ENCODE measurements around the gene TSHZ2. TPM values are rescaled to one million over a fixed set of nuclear protein-coding genes. Genes with fewer than 3 reads are reported as not detected.

The TSHZ2 gene
- total RNA-seq, 1 experiment from 2014 or later: 0.07 TPM

- H4K20me1 ChIP-seq (ENCODE audit: insufficient read depth): no peaks in the 10 kb centered on the region
- no peak overlapping the region for H3K27ac ChIP-seq (ENCODE audit: low read depth, low read length)
- H3K4me1 ChIP-seq (ENCODE audit: control insufficient read depth in 1 of 2, insufficient read depth in 2 of 2, low read length in 2 of 2): no peaks in the 10 kb centered on the region
- no peak overlapping the region for H2AFZ ChIP-seq (ENCODE audit: low read depth, low read length, poor library complexity, severe bottlenecking)
- ATAC-seq: no peak
- no peak overlapping the region for H3K9ac ChIP-seq (ENCODE audit: low read length)
- no peaks in the 10 kb centered on the region for H3K79me2 ChIP-seq (ENCODE audit: insufficient read depth, low read length)
- RAD21 ChIA-PET (ENCODE audit: low non-redundant PET in 1 of 2, low total read pairs in 2 of 2, uncharacterized antibody in 2 of 2, unreplicated experiment in 2 of 2): no interaction called here
- DNase-seq (ENCODE audit: low read depth, low spot score): no peak
- CTCF ChIA-PET: no interaction called here
- H3K27me3 ChIP-seq (ENCODE audit: insufficient read depth, low read length): peaks cover 13% of the 10 kb centered on the region
- TF ChIP-seq FOSL1 (IDR thresholded peaks at IDR 0.05; ENCODE audit: low read depth): no peak
- TF ChIP-seq TCF7L2 (IDR thresholded peaks at IDR 0.05; ENCODE audit: borderline replicate concordance, extremely low read depth, insufficient read depth, insufficient read length): no peak
- no TSS peak for BruUV-seq (replicated peaks)
- intact Hi-C loops (cut with micrococcal nuclease): no loop called here
- H3K4me2 ChIP-seq (ENCODE audit: low read length): no peak overlapping the region
- H3K36me3 ChIP-seq (ENCODE audit: control insufficient read depth in 1 of 2, insufficient read depth in 2 of 2, low read length in 2 of 2): no peaks in the 10 kb centered on the region
- H3K9me2 ChIP-seq (ENCODE audit: insufficient read depth): no peaks in the 10 kb centered on the region
- no peak overlapping the region for H3K4me3 ChIP-seq (replicated peaks in 1 of 2; ENCODE audit: low read depth in 1 of 2, low read length in 2 of 2)
- POLR2A ChIA-PET: no interaction called here
- no peaks in the 10 kb centered on the region for H3K9me3 ChIP-seq (ENCODE audit: control insufficient read depth in 1 of 2, insufficient read depth in 1 of 2, low read depth in 1 of 2, low read length in 2 of 2)
Observed at GRCh38 chr20:53399083-53399482, 426.9 kb downstream of the TSHZ2 start.

- Histone ChIP-seq H3K27ac (ENCODE audit: low read depth, low read length) (no peak overlapping the region), H3K36me3 (ENCODE audit: control insufficient read depth in 1 of 2, insufficient read depth in 2 of 2, low read length in 2 of 2) (no peaks in the 10 kb centered on the region), H3K4me2 (ENCODE audit: low read length) (no peak overlapping the region), H3K27me3 (ENCODE audit: insufficient read depth, low read length) (peaks cover 13% of the 10 kb centered on the region), H2AFZ (ENCODE audit: low read depth, low read length, poor library complexity, severe bottlenecking) (no peak overlapping the region), H3K9me2 (ENCODE audit: insufficient read depth) (no peaks in the 10 kb centered on the region), H4K20me1 (ENCODE audit: insufficient read depth) (no peaks in the 10 kb centered on the region), H3K9me3 (ENCODE audit: control insufficient read depth in 1 of 2, insufficient read depth in 1 of 2, low read depth in 1 of 2, low read length in 2 of 2) (no peaks in the 10 kb centered on the region), H3K79me2 (ENCODE audit: insufficient read depth, low read length) (no peaks in the 10 kb centered on the region), H3K4me1 (ENCODE audit: control insufficient read depth in 1 of 2, insufficient read depth in 2 of 2, low read length in 2 of 2) (no peaks in the 10 kb centered on the region), H3K4me3 (replicated peaks in 1 of 2; ENCODE audit: low read depth in 1 of 2, low read length in 2 of 2) (no peak overlapping the region), H3K9ac (ENCODE audit: low read length) (no peak overlapping the region)
- BruUV-seq (replicated peaks): no TSS peak
- intact Hi-C loops (cut with micrococcal nuclease): no loop called here
- ChIA-PET POLR2A (no interaction called here), CTCF (no interaction called here), RAD21 (ENCODE audit: low non-redundant PET in 1 of 2, low total read pairs in 2 of 2, uncharacterized antibody in 2 of 2, unreplicated experiment in 2 of 2) (no interaction called here)
- TF ChIP-seq CBX3 (IDR thresholded peaks at IDR 0.05; ENCODE audit: low read depth): no peak
- no peak for TF ChIP-seq SP1 (IDR thresholded peaks at IDR 0.05; ENCODE audit: low read depth)
- TF ChIP-seq ZBTB33 (IDR thresholded peaks at IDR 0.05; ENCODE audit: extremely low read depth, insufficient replicate concordance, low read length): no peak
- TF ChIP-seq ATF3 (IDR thresholded peaks at IDR 0.05): no peak
- no peak for TF ChIP-seq EGR1 (IDR thresholded peaks at IDR 0.05; ENCODE audit: low read depth)
- ATAC-seq: no peak
- DNase-seq (ENCODE audit: low read depth, low spot score): no peak
Observed at GRCh38 chr20:53399592-53400335, 427.6 kb downstream of the TSHZ2 start.

All from HCT116 (cell line).